ENCODE results near the gene LENG8. TPM values are rescaled to one million over a fixed set of nuclear protein-coding genes. Genes with fewer than 3 reads are reported as not detected.
A peak's percentile ranks its signal among the peaks of the same experiment; 100 is the strongest.
"Not testable (repeated sequence)": the region's sequence is repeated elsewhere in the genome, so short reads cannot be mapped to it uniquely, and the experiment has no call there.

LENG8 gene
- total RNA-seq, 1 donor from 2014 or later: 36.6 TPM

DNA sequence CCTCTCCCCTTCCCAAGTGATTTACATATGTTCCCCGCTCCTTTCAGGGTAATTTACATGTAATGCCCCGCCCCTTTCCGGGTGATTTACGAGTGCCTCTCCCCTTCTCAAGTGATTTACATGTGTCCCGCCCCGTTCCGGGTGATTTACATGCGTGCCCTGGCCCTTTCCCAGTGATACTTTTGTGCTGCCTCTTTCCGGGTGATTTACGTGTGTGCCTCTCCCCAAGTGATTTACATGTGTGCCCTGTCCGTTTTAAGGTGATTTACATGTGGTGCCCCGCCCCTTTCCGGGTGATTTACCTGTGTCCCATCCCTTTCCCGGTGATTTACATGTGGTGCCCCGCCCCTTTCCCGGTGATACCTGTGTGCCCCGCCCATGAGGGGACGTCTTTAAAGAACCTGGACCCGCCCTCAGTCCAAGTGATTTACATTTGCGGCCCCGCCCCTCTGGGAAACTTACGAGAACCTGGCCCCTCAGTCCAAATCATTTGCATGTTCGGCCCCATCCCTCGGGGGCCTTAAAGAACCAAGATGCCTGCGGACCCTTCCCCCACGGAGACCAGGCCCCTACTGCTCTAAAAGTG is 15.1 kb downstream of the LENG8 start:
- H3K27ac ChIP-seq: peak overlapping the region; percentile 84

DNA sequence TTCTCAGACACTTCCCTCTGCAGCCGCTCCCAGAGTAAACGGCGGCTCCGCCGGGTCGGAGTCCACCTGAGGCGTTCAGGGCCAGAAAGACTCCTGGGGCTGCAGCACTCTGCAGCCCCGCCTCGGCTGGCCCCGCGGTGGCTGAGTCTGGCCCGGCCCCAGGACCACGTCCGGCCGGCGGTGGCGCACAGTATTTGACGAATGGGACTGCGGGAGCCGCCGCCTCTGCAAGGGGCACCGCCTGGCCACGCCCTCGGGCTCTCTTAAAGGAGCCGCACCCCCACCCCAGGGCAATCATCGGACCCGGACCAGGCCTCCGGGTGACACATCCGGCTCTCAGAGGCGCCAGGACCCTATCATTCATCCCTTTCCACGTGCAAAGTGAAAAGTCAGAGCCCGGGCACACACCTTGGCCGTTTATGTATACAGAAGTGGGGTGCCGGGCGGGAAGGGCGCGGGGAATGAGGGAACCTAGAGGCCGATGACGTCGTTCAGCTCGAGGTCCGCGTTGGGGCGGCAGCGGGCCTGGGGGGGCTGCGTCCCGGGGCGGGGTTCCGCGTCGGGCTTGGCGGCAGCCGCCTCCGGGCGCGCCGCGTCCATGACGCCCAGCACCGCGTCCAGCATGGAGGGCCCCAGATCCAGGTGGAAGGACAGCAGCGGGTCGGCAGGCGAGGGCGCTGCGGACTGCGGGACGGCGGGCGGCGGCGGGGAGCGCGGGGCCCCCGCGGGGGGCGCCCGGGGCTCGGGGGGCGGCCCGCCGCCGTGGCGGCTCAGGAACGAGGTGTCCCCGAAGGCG is 15.8 kb downstream of the LENG8 start:
- Histone ChIP-seq H3K9me3 (ENCODE audit: low read depth) (no peaks in the 10 kb centered on the region), H3K27me3 (peaks cover 51% of the 10 kb centered on the region), H3K4me1 (no peaks in the 10 kb centered on the region), H3K9ac (no peak overlapping the region), H3K4me3 (peak overlapping the region; percentile 56), H3F3A (ENCODE audit: low read depth) (peaks cover 45% of the 10 kb centered on the region), H3K27ac (peak overlapping the region; percentile 84), H2AFZ (replicated peaks) (peak overlapping the region; percentile 52), H3K4me2 (peak overlapping the region; percentile 88), H4K20me1 (ENCODE audit: low read depth) (peaks cover 29% of the 10 kb centered on the region), H3K79me2 (ENCODE audit: low read depth) (no peaks in the 10 kb centered on the region), H3K36me3 (no peaks in the 10 kb centered on the region)
- Mint-ChIP-seq H3K27me3 (ENCODE audit: insufficient read depth, low read depth) (peaks cover 16% of the 10 kb centered on the region), H3K4me1 (peaks cover 14% of the 10 kb centered on the region), H3K9me3 (no peaks in the 10 kb centered on the region), H3K4me3 (peak overlapping the region; percentile 85), H3K27ac (peak overlapping the region; percentile 42), H3K36me3 (peaks cover under 1% of the 10 kb centered on the region)
- peak; percentile 97 for DNase-seq (ENCODE audit: low spot score)
- no peak for TF ChIP-seq EZH2phosphoT487 (IDR thresholded peaks at IDR 0.05)
- TF ChIP-seq, protein P1, sequence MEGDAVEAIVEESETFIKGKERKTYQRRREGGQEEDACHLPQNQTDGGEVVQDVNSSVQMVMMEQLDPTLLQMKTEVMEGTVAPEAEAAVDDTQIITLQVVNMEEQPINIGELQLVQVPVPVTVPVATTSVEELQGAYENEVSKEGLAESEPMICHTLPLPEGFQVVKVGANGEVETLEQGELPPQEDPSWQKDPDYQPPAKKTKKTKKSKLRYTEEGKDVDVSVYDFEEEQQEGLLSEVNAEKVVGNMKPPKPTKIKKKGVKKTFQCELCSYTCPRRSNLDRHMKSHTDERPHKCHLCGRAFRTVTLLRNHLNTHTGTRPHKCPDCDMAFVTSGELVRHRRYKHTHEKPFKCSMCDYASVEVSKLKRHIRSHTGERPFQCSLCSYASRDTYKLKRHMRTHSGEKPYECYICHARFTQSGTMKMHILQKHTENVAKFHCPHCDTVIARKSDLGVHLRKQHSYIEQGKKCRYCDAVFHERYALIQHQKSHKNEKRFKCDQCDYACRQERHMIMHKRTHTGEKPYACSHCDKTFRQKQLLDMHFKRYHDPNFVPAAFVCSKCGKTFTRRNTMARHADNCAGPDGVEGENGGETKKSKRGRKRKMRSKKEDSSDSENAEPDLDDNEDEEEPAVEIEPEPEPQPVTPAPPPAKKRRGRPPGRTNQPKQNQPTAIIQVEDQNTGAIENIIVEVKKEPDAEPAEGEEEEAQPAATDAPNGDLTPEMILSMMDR (IDR thresholded peaks at IDR 0.05): peak; percentile 18

More for the DNA sequence above, 15.1 kb downstream of the LENG8 start:
- Mint-ChIP-seq H3K36me3 (peaks cover 5% of the 10 kb centered on the region), H3K4me3 (peak overlapping the region; percentile 85), H3K4me1 (peaks cover 9% of the 10 kb centered on the region), H3K27ac (peak overlapping the region; percentile 1), H3K27me3 (ENCODE audit: insufficient read depth, low read depth) (peaks cover 15% of the 10 kb centered on the region), H3K9me3 (no peaks in the 10 kb centered on the region)
- peaks cover 45% of the 10 kb centered on the region for H3F3A ChIP-seq (ENCODE audit: low read depth)
- peaks cover 44% of the 10 kb centered on the region for H3K27me3 ChIP-seq
- H3K4me1 ChIP-seq: no peaks in the 10 kb centered on the region
- H3K4me2 ChIP-seq: peak overlapping the region; percentile 88
- peak overlapping the region; percentile 52 for H2AFZ ChIP-seq (replicated peaks)
- no peaks in the 10 kb centered on the region for H3K9me3 ChIP-seq (ENCODE audit: low read depth)
- H3K9ac ChIP-seq: no peak overlapping the region
- H3K79me2 ChIP-seq (ENCODE audit: low read depth): no peaks in the 10 kb centered on the region
- peak; percentile 97 for DNase-seq (ENCODE audit: low spot score)
- TF ChIP-seq EZH2phosphoT487 (IDR thresholded peaks at IDR 0.05): no peak
- TF ChIP-seq, protein P1 (IDR thresholded peaks at IDR 0.05): no peak
- no peak for TF ChIP-seq EZH2 (IDR thresholded peaks at IDR 0.05)
- peak overlapping the region; percentile 56 for H3K4me3 ChIP-seq
- H3K36me3 ChIP-seq: no peaks in the 10 kb centered on the region
- H4K20me1 ChIP-seq (ENCODE audit: low read depth): peaks cover 35% of the 10 kb centered on the region

DNA sequence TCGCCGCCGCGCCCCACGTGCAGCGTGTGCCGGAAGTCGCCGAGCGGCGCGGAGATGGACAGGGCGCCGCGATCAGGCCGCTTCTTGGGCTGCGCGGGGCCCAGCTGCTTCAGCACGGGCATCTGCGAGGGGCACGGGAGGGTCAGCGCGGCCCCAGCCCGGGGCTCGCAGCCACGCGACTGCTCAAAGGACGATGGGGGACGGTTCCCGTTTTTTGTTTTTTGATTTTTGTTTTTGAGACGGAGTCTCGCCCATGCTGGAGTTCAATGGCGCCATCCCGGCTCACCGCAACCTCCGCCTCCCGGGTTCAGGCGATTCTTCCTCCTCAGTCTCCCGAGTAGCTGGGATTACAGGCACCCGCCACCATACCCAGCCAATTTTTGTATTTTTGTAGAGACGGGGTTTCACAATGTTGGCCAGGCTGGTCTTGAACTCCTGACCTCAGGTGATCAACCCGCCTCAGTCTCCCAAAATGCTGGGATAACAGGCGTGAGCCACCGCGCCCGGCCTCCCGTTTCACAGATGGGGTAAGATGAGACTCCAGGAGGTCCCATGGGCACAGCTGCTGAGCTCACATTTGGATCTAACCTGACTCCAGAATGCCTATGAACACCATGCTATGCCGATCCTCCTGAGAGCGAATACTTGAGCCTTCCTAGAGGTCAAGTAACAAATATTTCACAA is 16.6 kb downstream of the LENG8 start:
- no peak overlapping the region for H3K27ac ChIP-seq
- no peak for TF ChIP-seq EZH2phosphoT487 (IDR thresholded peaks at IDR 0.05)
- TF ChIP-seq, protein P1 (IDR thresholded peaks at IDR 0.05): no peak
- peak; percentile 10 for TF ChIP-seq EZH2 (IDR thresholded peaks at IDR 0.05)
- H3F3A ChIP-seq (ENCODE audit: low read depth): peaks cover 45% of the 10 kb centered on the region
- no peak overlapping the region for H3K27ac Mint-ChIP-seq
- no peak overlapping the region for H3K4me2 ChIP-seq
- H3K27me3 Mint-ChIP-seq (ENCODE audit: insufficient read depth, low read depth): peaks cover 22% of the 10 kb centered on the region
- H3K4me1 ChIP-seq: peaks cover under 1% of the 10 kb centered on the region
- H3K9me3 ChIP-seq (ENCODE audit: low read depth): no peaks in the 10 kb centered on the region
- peaks cover 58% of the 10 kb centered on the region for H3K27me3 ChIP-seq
- H2AFZ ChIP-seq (replicated peaks): no peak overlapping the region
- H3K9me3 Mint-ChIP-seq: no peaks in the 10 kb centered on the region
- H3K4me3 ChIP-seq: no peak overlapping the region
- no peaks in the 10 kb centered on the region for H3K36me3 ChIP-seq
- no peaks in the 10 kb centered on the region for H3K79me2 ChIP-seq (ENCODE audit: low read depth)
- no peaks in the 10 kb centered on the region for H3K36me3 Mint-ChIP-seq
- H3K9ac ChIP-seq: no peak overlapping the region
- H4K20me1 ChIP-seq (ENCODE audit: low read depth): peaks cover 22% of the 10 kb centered on the region
- DNase-seq (ENCODE audit: low spot score): peak; percentile 24
- H3K4me1 Mint-ChIP-seq: peaks cover 21% of the 10 kb centered on the region
- H3K4me3 Mint-ChIP-seq: peak overlapping the region; percentile 80

DNA sequence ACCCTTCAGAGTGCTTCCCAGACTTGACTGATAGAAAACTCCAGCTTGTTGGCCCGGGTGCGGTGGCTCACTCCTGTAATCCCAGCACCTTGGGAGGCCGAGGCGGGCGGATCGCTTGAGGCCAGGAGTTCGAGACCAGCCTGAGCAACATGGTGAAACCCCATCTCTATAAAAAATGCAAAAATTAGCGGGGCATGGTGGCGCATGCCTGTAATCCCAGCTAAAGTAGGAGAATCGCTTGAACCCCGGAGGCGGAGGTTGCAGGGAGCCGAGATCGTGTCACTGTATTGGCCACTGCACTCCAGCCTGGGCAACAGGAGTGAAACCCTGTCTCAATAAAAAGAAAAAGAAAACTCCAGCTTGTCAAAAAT is 17.1 kb downstream of the LENG8 start:
- Histone ChIP-seq H3K27me3 (peaks cover 63% of the 10 kb centered on the region), H3F3A (ENCODE audit: low read depth) (peaks cover 40% of the 10 kb centered on the region), H4K20me1 (ENCODE audit: low read depth) (peaks cover 17% of the 10 kb centered on the region)
- not testable (repeated sequence) for H3K79me2 ChIP-seq (ENCODE audit: low read depth); H3K9ac ChIP-seq; H3K9me3 Mint-ChIP-seq; H3K4me2 ChIP-seq; H2AFZ ChIP-seq (replicated peaks); H3K36me3 ChIP-seq; H3K4me3 ChIP-seq; H3K36me3 Mint-ChIP-seq; DNase-seq (ENCODE audit: low spot score); H3K4me1 ChIP-seq; H3K27ac Mint-ChIP-seq; H3K9me3 ChIP-seq (ENCODE audit: low read depth); H3K27ac ChIP-seq
- H3K4me3 Mint-ChIP-seq: peak overlapping the region; percentile 80
- H3K4me1 Mint-ChIP-seq: peaks cover 25% of the 10 kb centered on the region
- H3K27me3 Mint-ChIP-seq (ENCODE audit: insufficient read depth, low read depth): peaks cover 25% of the 10 kb centered on the region
